Effector memory CD4-positive, alpha-beta T cell (primary cell): ENCODE measurements around the gene COL6A2.

Experiments used
- DNase-seq, 3 donors: peaks; one replicate each; pipeline ENCODE4 v3.0.0-alpha.2; 2020
- H3K27ac ChIP-seq: 2 replicates; pipeline ENCODE4 v1.7.0; 2013; ENCODE audit warnings: mild to moderate bottlenecking, low read length, moderate library complexity; ENCODE audit not compliant: insufficient read depth, poor library complexity, severe bottlenecking
- H3K27me3 ChIP-seq: replicated peaks from 2 replicates; pipeline ENCODE4 v1.7.0; 2013; ENCODE audit warnings: mild to moderate bottlenecking, low read length; ENCODE audit not compliant: insufficient read depth, control insufficient read depth, poor library complexity, severe bottlenecking
- H3K36me3 ChIP-seq: 2 replicates; pipeline ENCODE4 v1.7.0; 2013; ENCODE audit warnings: mild to moderate bottlenecking, low read length, moderate library complexity; ENCODE audit not compliant: control insufficient read depth, insufficient read depth
- H3K4me1 ChIP-seq: 2 replicates; pipeline ENCODE4 v1.7.0; 2013; ENCODE audit warnings: low read length, mild to moderate bottlenecking; ENCODE audit not compliant: control insufficient read depth, insufficient read depth, poor library complexity, severe bottlenecking
- H3K4me3 ChIP-seq: 2 replicates; pipeline ENCODE4 v1.7.0; 2013; ENCODE audit warnings: low read length, low read depth, mild to moderate bottlenecking; ENCODE audit not compliant: insufficient read depth, poor library complexity, severe bottlenecking
- H3K9me3 ChIP-seq: 2 replicates; pipeline ENCODE4 v1.7.0; 2013; ENCODE audit warnings: mild to moderate bottlenecking, low read length, moderate library complexity; ENCODE audit not compliant: control insufficient read depth

COL6A2 gene

DNA sequence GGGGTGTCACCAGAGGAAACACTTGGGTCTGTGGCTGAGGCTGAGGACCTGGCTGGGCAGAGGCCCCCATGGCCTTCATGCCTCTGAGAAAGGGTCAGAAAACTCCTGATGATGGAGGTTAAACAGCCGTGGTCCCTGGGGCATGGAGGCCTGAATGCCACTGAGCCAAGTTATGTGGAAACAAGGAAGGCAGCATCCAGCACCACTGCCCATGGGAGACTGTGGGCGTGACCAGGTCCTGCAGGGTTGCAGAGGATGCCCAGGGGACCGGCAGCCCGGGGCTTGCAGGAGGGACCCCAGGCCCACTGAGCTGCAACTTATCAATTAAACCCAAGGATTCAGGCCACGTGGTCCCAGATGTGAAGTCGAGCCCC is 18.9 kb upstream of the COL6A2 start:
- no peaks in the 10 kb centered on the region for H3K27me3 ChIP-seq
- no peaks in the 10 kb centered on the region for H3K9me3 ChIP-seq
- no peaks in the 10 kb centered on the region for H3K36me3 ChIP-seq
- H3K27ac ChIP-seq, result no peak overlapping the region
- H3K4me3 ChIP-seq, result no peak overlapping the region
- H3K4me1 ChIP-seq, result no peaks in the 10 kb centered on the region
- no peak for DNase-seq

DNA sequence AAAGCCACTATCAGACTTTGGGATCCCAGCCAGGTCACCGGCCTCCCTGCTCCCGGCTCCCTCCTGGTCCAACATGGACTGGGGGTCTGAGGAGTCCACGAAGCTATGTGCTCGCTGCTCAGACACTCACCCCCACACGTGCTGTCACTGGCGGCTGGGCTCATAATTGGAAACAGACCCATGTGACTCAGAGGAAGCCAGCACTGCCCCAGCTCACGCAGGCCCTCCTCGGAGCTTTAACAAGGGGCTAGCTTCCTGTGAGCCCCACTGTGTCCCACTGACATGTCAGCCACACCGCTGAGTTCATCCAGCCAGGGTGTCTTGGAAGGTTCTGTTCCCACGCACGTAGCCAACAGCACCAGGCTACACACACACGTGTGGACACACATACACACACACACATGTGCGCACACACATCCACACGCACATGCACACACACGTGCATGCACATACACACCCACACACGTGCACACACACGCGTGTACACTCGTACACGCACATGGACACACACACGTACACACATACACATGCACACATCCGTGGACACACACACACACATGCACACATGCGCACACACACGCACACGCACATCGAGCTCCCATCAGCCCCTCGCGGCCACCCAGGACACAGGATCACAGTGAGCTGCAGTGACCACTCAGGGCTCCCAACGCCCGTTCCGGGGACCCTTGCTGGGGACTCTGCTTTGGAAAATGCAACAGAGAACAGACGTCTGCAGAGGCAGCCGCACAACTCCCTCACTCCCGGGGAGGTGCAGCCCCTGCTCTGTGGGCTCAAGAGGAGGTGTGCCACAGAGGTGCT is 18.4 kb upstream of the COL6A2 start:
- H3K4me1 ChIP-seq, result no peaks in the 10 kb centered on the region
- H3K27ac ChIP-seq, result no peak overlapping the region
- no peak overlapping the region for H3K4me3 ChIP-seq
- no peaks in the 10 kb centered on the region for H3K27me3 ChIP-seq
- no peaks in the 10 kb centered on the region for H3K9me3 ChIP-seq
- no peaks in the 10 kb centered on the region for H3K36me3 ChIP-seq
- no peak for DNase-seq

DNA sequence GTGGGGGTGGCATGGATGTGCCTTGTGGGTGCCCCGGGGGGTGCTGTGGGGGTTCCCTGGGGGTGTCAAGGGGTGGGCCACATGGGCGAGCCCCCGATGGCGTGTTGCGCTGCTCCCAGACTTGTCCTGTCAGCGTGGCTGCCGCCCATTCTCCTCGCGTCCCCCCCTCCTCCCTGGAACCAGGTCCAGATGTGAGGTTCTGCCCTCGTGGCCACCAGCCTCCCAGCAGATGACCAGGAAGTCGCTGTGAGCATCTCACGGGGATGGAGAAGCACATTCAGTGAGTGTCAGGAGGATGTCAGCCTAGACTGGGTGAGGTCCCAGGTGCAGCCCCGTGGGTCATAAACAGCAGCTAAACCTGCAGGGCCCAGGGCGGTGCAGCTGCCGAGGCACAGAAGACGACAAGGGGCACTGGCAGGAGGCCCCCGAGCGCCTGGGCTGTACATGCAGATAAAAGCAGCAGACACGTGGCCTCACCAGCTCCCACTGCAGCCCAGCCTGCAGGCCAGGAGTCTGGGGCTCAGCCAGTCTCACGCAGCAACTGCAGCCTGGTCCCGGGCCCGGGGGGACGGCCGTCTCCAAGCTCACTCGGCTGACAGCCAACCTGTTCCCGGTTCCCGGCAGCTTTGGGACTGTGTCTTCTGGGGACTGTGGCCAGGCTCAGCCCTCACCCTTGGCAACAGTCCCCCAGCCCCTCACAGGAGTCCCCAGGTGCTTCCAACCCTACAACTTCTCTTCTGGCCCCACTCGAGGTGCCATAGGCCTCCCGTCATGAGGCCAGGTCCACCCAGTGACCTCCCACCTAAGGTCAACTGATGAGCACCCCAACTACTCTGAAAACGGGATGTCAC is 17.5 kb upstream of the COL6A2 start:
- Histone ChIP-seq H3K9me3 (no peaks in the 10 kb centered on the region), H3K4me1 (no peaks in the 10 kb centered on the region), H3K4me3 (no peak overlapping the region), H3K27me3 (no peaks in the 10 kb centered on the region), H3K36me3 (no peaks in the 10 kb centered on the region), H3K27ac (no peak overlapping the region)
- DNase-seq, result no peak

DNA sequence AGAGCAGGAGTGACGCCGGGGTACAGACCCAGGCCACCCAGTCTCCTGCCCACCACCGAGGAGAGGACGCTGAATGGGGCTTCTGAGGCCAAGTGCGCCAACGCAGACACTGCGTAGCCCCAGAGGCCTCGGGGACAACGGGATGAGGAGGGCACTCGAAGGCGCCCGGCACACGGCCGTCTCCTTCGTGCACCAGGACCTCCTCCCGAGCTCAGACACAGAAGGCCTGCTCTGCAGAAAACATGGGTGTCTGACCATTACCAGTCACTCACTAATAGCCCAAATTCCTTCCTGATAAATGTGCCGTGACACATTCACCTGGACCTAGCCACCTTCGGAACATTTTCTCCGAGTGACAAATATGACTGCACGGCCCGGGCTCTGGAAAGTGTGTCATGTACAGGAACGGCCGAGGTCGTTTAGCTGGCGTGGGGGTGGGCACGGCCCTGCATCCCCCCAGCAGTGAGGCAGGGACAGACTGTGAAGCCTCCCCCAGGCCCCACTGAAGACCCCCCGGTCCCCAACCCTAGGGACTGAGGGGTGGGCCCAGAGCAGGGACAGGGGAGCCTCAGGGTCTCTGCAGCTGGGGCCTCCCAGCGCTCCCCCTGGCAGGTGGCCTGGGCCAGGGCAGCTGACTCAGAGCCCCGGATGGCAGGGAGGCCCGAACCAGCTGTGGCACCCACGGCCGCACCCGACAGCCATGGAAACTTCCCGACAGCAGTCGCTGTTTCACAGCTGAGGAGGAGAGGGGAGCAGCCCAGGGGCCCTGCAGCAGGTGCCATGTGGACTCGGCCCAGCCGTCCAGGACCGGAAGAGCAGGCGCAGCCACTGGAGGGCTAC is 16.7 kb upstream of the COL6A2 start:
- no peaks in the 10 kb centered on the region for H3K36me3 ChIP-seq
- no peak overlapping the region for H3K4me3 ChIP-seq
- H3K4me1 ChIP-seq, result no peaks in the 10 kb centered on the region
- no peaks in the 10 kb centered on the region for H3K9me3 ChIP-seq
- H3K27ac ChIP-seq, result no peak overlapping the region
- H3K27me3 ChIP-seq, result no peaks in the 10 kb centered on the region
- DNase-seq, result no peak

DNA sequence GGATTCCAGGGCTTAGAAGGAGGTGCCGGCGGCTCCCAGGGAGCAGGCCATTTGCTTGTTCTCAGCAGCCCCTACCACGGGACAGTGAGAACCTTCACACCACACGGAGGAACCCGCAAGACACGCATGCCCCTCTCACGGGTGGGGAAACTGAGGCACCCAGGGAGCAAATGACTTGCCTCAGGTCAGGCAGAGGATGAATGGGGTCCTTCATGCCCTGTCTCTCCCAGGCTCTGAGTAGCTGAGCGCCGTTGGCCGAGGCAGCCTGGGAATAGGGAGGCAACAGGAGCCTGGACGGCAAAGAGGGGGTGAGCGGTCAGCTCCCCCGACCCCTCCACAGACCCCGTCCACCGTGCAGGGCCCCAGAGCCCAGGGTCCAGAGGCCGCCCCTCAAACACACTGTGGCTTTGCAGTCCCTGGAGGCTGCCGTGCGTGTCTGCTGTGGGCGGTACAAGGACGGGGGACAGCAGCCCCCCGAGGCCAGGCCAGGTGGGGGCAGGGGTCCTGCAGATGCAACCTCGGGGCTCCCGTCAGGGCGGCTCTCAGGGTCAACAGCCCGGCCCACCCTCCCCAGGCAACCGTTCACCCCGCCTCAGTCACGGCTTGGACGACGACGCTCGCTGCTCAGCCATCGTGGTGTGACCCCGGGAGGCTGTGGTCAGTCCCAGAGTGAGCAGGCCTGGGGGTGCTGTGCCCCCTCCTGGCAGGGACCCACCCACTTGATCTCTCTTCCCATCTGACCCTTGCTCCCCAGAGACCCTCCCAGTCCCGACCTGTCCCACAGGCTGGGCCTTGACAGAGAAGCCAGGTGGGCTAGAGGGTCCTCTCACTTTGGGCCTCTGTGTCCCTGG is 15.8 kb upstream of the COL6A2 start:
- Histone ChIP-seq H3K9me3 (no peaks in the 10 kb centered on the region), H3K27ac (no peak overlapping the region), H3K36me3 (no peaks in the 10 kb centered on the region), H3K4me3 (no peak overlapping the region), H3K4me1 (no peaks in the 10 kb centered on the region), H3K27me3 (no peaks in the 10 kb centered on the region)
- DNase-seq, result no peak

DNA sequence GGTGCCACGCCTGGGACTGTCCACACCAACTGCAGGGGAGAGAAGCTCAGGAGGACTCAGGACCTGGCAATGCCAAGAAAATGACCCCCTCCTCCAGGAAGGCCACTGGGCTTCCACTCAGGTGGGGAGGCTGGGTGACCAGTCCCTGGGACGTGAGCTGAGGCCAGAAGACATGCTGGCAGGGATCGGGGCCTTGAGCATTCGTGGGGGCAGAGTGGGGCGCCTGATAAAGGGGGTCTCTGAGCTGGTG is 15.3 kb upstream of the COL6A2 start:
- no peaks in the 10 kb centered on the region for H3K36me3 ChIP-seq
- H3K9me3 ChIP-seq, result no peaks in the 10 kb centered on the region
- no peak for DNase-seq
- no peaks in the 10 kb centered on the region for H3K27me3 ChIP-seq
- no peaks in the 10 kb centered on the region for H3K4me1 ChIP-seq
- H3K4me3 ChIP-seq, result no peak overlapping the region
- no peak overlapping the region for H3K27ac ChIP-seq

DNA sequence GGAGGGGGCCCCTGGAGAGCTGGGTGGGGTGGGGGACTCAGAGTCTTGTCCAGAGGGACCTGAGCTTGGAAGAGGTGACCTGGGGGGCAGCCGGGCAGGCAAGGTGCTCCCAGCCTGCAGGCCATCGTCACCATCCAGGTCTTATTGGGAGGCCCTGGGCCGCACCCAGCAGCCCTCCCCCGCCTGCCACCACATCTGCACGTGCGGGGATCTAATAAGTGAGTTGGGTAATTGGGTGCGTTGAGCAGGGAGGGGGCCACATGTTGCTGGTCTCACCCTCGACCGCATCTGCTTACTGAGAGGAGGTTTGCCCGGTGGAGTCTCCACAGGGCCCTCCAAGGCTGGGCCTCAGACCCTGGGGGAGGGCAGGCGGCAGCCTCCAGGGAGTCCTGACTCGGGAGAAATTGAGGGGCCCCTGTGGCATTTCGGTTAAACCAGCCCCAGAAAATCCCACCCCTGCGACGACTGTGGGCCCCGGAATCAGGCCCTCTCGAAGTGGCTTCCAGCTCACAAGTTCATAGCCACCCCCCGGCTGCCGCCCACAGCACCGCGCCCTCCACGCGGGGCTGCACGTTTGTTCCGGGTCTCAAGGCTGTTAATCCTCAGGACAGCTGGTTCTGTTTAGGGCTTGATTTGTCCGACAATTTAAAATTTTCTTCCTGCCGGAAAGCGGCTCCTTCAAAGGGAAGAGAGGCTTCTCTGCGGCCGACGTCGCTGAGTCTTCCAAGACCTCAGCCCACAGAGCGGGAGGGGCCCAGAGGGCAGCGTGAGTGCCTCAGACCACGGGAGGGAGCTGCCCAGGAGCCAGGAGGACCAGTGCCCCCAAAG is 14.7 kb upstream of the COL6A2 start:
- no peak overlapping the region for H3K27ac ChIP-seq
- no peaks in the 10 kb centered on the region for H3K36me3 ChIP-seq
- no peaks in the 10 kb centered on the region for H3K4me1 ChIP-seq
- no peak for DNase-seq
- H3K9me3 ChIP-seq, result no peaks in the 10 kb centered on the region
- H3K4me3 ChIP-seq, result no peak overlapping the region
- no peaks in the 10 kb centered on the region for H3K27me3 ChIP-seq

DNA sequence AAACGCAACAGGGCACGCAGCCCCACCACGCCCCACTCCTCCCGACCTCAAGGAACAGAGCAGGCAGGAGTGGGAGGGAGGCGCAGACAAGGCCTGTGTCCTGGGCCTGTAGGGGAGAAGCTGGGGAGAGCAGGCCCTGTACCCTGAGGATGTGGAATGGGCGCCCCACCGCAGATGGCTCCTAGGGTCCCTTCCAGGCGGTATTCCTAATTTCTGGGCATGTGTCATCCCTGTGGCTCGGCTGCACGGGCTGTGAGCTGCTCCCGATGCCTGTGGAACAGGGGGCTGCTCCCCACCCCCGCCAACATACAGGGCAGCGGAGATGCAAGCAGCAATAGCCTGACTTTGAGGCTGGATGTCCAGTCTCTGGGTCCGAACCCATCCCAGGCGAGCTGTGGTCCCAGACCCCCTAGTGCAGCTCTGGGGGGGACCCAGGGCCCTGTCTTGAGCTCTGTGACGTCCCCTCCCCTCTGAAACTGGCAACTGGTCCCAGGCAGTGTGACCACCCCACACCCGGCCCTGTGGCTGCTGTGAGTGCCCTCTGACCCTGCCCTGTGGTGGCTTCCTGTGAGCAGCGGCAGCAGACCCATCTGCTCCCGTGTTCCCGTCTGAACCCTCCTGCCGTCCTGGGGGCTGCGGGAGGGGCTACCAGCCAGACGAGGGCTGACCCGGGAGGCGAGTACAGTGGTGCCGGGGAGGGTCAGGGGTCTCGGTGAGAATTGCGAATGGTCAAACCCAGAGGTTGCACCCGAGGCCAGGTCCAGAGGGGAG is 13.9 kb upstream of the COL6A2 start:
- Histone ChIP-seq H3K4me3 (no peak overlapping the region), H3K27me3 (no peaks in the 10 kb centered on the region), H3K4me1 (no peaks in the 10 kb centered on the region), H3K9me3 (no peaks in the 10 kb centered on the region), H3K27ac (no peak overlapping the region), H3K36me3 (no peaks in the 10 kb centered on the region)
- no peak for DNase-seq
